PC-9 (cell line): ENCODE results near the gene ZCCHC7. TPM values are rescaled to one million over a fixed set of nuclear protein-coding genes. Genes with fewer than 3 reads are reported as not detected.

Source experiments
- BruUV-seq: library from RNA; stranded (reverse); fragments of 400-500 nt; replicated peaks from 2 replicates; lab custom pipeline; 2021; lab: Mats Ljungman, UMichigan
- CTCF ChIA-PET: fragments of 300-600 bp; sonication (Branson Sonifier 250); formaldehyde crosslinking; loops from one replicate; lab custom pipeline; 2022; ENCODE audit warnings: antibody characterized with exemption; lab: Charles Lee
- POLR2A ChIA-PET: fragments of 300-600 bp; sonication (Branson Sonifier 250); formaldehyde crosslinking; loops from one replicate; lab custom pipeline; 2022; ENCODE audit warnings: antibody characterized with exemption; ENCODE audit not compliant: unreplicated experiment; lab: Charles Lee
- DNase-seq, 2 experiments: peaks; one replicate each; pipeline versions ENCODE4 v3.0.0 to v3.0.0-alpha.2; 2015 to 2022; ENCODE audit warnings: mixed read lengths in 1 of 2
- H2AFZ ChIP-seq: fragments of 200-600 bp; sonication (generic); 2 replicates; pipeline ENCODE4 v1.8.1; 2017; ENCODE audit warnings: antibody characterized with exemption
- H3F3A ChIP-seq: fragments of 200-600 bp; sonication (generic); 2 replicates; pipeline ENCODE4 v1.8.1; 2017; ENCODE audit warnings: antibody characterized with exemption, mild to moderate bottlenecking, low read depth; ENCODE audit not compliant: insufficient read depth
- H3K27ac ChIP-seq: fragments of 200-600 bp; sonication (generic); 2 replicates; pipeline ENCODE4 v1.6.1; 2016; ENCODE audit warnings: mixed run types
- H3K27me3 ChIP-seq: fragments of 200-600 bp; sonication (generic); 2 replicates; pipeline ENCODE4 v1.6.1; 2016; ENCODE audit warnings: low read depth, mixed run types; ENCODE audit not compliant: insufficient read depth
- H3K36me3 ChIP-seq: fragments of 200-600 bp; sonication (generic); 2 replicates; pipeline ENCODE4 v1.6.1; 2016; ENCODE audit warnings: low read depth, mixed run types
- H3K4me1 ChIP-seq: fragments of 200-600 bp; sonication (generic); replicated peaks from 2 replicates; pipeline ENCODE4 v1.6.1; 2016; ENCODE audit warnings: mixed run types; ENCODE audit not compliant: insufficient read depth
- H3K4me2 ChIP-seq: fragments of 200-600 bp; sonication (generic); 2 replicates; pipeline ENCODE4 v1.6.1; 2017; ENCODE audit warnings: mixed run types
- H3K4me3 ChIP-seq: fragments of 200-600 bp; sonication (generic); 2 replicates; pipeline ENCODE4 v1.6.1; 2016; ENCODE audit warnings: mixed run types
- H3K79me2 ChIP-seq: fragments of 200-600 bp; sonication (generic); 2 replicates; pipeline ENCODE4 v1.6.1; 2017; ENCODE audit warnings: low read depth, mixed run types
- H3K9me2 ChIP-seq: fragments of 200-600 bp; sonication (generic); 2 replicates; pipeline ENCODE4 v1.8.1; 2017; ENCODE audit warnings: mild to moderate bottlenecking; ENCODE audit not compliant: insufficient read depth
- H3K9me3 ChIP-seq: fragments of 200-600 bp; sonication (generic); 2 replicates; pipeline ENCODE4 v1.8.1; 2016; ENCODE audit warnings: low read depth; ENCODE audit not compliant: insufficient read depth
- H4K20me1 ChIP-seq: fragments of 200-600 bp; sonication (generic); 2 replicates; pipeline ENCODE4 v1.8.1; 2017; ENCODE audit not compliant: insufficient read depth
- EZH2 ChIP-seq: fragments of 200-600 bp; sonication (generic); IDR thresholded peaks from 2 replicates; pipeline ENCODE4 v1.8.0; 2017; ENCODE audit warnings: antibody characterized with exemption, low read depth
- intact Hi-C: fragments of 100-400 bp; cut with micrococcal nuclease; formaldehyde crosslinking; loops from one replicate; pipeline ENCODE4 v1.10.0; 2022; ENCODE audit not compliant: unreplicated experiment
- total RNA-seq: library from RNA; stranded (reverse); gene quantifications from 2 replicates; pipeline ENCODE4 v1.2.3, GENCODE V29; 2021
- TF ChIP-seq, protein P1 (sequence below): fragments of 200-600 bp; sonication (generic); conservative IDR thresholded peaks from 2 replicates; pipeline ENCODE4 v1.6.1; 2017; ENCODE audit warnings: mixed run types, antibody characterized with exemption, mild to moderate bottlenecking, moderate library complexity

Gene ZCCHC7
- total RNA-seq, 1 experiment from 2014 or later: 15.9 TPM

GRCh38 chr9:37353791-37354190, 233.4 kb downstream of the ZCCHC7 start:
- Histone ChIP-seq H3K4me1 (no peaks in the 10 kb centered on the region), H3K9me3 (no peaks in the 10 kb centered on the region), H2AFZ (no peak overlapping the region), H4K20me1 (no peaks in the 10 kb centered on the region), H3K79me2 (no peaks in the 10 kb centered on the region), H3K9me2 (no peaks in the 10 kb centered on the region), H3K27ac (no peak overlapping the region), H3K4me3 (no peak overlapping the region), H3F3A (no peaks in the 10 kb centered on the region), H3K4me2 (no peak overlapping the region), H3K27me3 (no peaks in the 10 kb centered on the region), H3K36me3 (no peaks in the 10 kb centered on the region)
- no peak for DNase-seq
- CTCF ChIA-PET: no interaction called here
- POLR2A ChIA-PET: no interaction called here
- TF ChIP-seq, protein P1, sequence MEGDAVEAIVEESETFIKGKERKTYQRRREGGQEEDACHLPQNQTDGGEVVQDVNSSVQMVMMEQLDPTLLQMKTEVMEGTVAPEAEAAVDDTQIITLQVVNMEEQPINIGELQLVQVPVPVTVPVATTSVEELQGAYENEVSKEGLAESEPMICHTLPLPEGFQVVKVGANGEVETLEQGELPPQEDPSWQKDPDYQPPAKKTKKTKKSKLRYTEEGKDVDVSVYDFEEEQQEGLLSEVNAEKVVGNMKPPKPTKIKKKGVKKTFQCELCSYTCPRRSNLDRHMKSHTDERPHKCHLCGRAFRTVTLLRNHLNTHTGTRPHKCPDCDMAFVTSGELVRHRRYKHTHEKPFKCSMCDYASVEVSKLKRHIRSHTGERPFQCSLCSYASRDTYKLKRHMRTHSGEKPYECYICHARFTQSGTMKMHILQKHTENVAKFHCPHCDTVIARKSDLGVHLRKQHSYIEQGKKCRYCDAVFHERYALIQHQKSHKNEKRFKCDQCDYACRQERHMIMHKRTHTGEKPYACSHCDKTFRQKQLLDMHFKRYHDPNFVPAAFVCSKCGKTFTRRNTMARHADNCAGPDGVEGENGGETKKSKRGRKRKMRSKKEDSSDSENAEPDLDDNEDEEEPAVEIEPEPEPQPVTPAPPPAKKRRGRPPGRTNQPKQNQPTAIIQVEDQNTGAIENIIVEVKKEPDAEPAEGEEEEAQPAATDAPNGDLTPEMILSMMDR: no peak
- TF ChIP-seq EZH2: no peak
- intact Hi-C loops: no loop called here
- no TSS peak for BruUV-seq

DNA sequence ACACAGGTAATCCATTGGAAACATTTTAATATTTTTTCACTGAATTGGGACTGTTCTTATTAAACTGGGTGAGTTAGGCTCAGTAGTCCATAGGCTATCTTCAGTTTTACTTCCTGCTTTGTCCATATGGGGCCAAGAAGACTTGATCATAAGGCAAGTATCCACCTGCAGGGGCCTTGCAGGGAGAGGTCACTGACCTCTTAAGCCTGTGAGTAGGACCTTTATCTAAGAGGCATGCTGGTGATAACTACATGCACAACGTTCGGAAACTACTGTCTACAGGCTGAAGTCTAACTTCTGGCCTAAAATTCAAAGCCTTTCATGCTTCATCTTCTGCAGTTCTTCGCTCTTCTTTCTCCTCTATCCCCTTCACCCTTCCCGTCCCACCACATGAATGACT, 242.1 kb downstream of the ZCCHC7 start:
- Histone ChIP-seq H3K27ac (no peak overlapping the region), H2AFZ (no peak overlapping the region), H3K9me3 (no peaks in the 10 kb centered on the region), H4K20me1 (no peaks in the 10 kb centered on the region), H3K4me3 (no peak overlapping the region), H3F3A (no peaks in the 10 kb centered on the region), H3K4me1 (no peaks in the 10 kb centered on the region), H3K4me2 (no peak overlapping the region), H3K9me2 (no peaks in the 10 kb centered on the region), H3K27me3 (no peaks in the 10 kb centered on the region), H3K36me3 (no peaks in the 10 kb centered on the region), H3K79me2 (no peaks in the 10 kb centered on the region)
- TF ChIP-seq EZH2: no peak
- TF ChIP-seq, protein P1: no peak
- no TSS peak for BruUV-seq
- POLR2A ChIA-PET: no interaction called here
- CTCF ChIA-PET: no interaction called here
- intact Hi-C loops: no loop called here
- DNase-seq: no peak

GRCh38 chr9:37363124-37363523, 242.8 kb downstream of the ZCCHC7 start:
- H3K36me3 ChIP-seq: no peaks in the 10 kb centered on the region
- H3K9me2 ChIP-seq: no peaks in the 10 kb centered on the region
- TF ChIP-seq, protein P1: no peak
- no peak for TF ChIP-seq EZH2
- CTCF ChIA-PET: no interaction called here
- intact Hi-C loops: no loop called here
- H3K27me3 ChIP-seq: no peaks in the 10 kb centered on the region
- H3K4me1 ChIP-seq: no peaks in the 10 kb centered on the region
- POLR2A ChIA-PET: no interaction called here
- no peaks in the 10 kb centered on the region for H3K9me3 ChIP-seq
- H3K27ac ChIP-seq: no peak overlapping the region
- no peaks in the 10 kb centered on the region for H3K79me2 ChIP-seq
- H3F3A ChIP-seq: no peaks in the 10 kb centered on the region
- H4K20me1 ChIP-seq: no peaks in the 10 kb centered on the region
- no peak for DNase-seq
- BruUV-seq: no TSS peak
- no peak overlapping the region for H3K4me3 ChIP-seq
- H3K4me2 ChIP-seq: no peak overlapping the region
- no peak overlapping the region for H2AFZ ChIP-seq
